ENCODE measurements around the gene NOS2.
"Not testable (repeated sequence)": the region's sequence is repeated elsewhere in the genome, so short reads cannot be mapped to it uniquely, and the experiment has no call there.

NOS2 gene

DNA sequence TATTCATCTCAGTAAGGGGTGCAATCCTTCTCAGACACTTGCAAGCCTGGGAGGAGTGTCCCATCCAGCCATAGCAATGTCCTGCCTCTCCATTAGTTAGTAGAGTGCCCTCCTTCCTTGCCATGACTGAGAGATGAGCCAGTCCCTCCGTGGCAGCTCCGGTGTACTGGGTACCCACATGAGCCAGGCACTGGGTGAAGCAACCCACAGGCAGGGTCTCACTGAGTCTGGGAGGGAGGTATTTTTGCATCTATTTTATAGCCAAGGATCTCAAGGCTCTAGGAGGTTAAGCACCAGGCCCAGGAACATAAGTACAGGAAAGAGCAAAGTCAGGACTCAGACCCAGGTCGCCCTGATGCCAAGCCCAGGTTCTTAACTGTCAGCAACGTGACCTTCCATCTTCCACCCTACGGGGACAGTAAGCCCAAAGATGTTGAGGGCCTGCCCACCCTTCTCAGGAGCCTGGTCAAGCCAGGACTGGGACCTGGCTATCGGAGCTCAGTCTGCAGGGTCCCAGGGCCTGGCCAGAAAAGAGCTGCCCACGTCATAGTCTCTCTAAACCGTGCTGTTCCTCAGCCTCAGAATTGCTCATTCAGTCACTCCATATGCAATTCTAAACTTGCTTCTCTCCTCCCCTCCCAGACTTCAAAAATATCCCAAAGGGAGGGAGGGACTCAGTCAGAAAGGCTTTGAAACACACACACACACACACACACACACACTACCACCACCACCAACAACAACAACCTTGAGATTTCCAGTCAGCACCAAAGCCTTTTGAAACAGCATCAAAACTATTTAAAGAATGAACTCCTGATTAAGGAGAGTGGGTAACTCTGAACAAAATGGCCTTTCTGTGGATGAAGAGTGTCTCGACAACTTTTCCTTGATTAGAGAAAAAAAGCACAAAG, 16.6 kb downstream of the NOS2 start:
- no peak for DNase-seq

DNA sequence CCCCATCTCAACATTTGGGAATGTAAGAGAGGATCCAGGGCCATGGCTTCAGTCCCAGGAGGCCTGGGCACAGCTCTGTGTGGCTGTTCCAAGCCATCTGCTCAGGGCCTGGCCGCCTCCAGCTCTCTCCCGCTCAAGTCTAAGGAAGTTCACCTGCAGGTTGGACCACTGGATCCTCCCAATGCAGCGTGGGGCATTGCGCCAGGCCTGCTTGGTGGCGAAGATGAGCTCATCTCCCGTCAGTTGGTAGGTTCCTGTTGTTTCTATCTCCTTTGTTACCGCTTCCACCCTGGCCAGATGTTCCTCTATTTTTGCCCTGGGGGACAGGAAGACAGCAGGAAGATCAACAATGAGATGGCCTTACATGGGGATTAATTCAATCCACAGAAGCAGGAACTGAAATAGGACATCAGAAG, 17.5 kb downstream of the NOS2 start:
- no peak for DNase-seq

DNA sequence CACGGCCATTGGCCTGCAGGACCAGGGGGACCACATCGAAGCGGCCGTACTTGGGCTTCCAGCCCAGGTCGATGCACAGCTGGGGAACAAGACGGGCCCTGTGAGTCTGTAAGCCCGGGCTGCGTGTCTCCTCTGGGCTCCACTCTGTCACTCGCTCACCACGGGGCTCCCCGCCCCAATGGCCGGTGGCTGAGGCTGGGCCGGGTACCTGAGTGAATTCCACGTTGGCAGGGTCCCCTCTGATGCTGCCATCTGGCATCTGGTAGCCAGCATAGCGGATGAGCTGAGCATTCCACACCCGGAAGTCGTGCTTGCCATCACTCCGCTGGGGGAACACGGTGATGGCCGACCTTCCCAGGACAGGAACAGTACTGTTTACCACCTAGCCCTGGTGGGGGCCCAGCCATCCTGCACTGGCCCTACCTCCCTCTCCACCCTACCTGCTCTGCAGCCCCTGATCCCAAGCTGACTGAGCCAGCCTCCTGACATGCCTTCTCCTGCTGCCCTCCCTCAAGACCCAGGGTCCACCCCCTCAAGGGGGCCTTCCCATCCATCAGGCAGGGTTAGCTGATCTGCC, 19.4 kb downstream of the NOS2 start:
- no peak for DNase-seq

DNA sequence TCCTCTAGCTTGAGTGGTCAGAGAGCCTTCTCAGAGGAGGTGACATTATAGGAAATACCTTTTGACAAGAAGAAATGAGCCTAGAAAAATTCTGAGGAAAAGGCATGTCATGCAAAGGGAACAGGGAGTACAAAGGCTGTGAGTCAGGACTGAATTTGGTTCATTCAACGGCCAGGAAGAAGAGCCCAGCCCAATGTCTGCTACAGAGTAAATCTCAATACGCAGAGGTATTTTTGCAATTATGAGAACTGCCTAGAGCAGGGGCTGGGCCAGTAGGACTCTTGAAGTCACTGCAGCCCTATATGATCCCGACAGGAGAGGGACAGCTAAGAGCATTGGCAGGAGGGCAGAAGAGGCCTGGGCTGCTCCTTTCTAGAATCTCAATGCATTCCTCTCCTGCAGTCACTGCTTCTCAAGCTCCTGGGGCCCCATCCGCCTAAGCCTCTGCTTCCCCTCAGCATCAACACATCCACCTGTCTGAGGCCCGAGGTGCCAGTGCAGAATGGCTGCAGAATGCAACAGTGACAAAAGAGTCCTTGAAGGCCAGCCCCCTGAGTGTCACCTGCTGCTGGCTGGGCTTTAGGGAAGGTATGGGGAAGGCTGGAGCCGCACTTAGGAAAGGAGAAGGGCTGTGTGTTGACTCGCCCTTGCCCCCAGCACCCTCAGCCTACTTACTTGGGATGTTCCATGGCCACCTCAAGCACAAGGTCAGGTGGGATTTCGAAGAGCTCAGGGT, 20.1 kb downstream of the NOS2 start:
- DNase-seq, result no peak

DNA sequence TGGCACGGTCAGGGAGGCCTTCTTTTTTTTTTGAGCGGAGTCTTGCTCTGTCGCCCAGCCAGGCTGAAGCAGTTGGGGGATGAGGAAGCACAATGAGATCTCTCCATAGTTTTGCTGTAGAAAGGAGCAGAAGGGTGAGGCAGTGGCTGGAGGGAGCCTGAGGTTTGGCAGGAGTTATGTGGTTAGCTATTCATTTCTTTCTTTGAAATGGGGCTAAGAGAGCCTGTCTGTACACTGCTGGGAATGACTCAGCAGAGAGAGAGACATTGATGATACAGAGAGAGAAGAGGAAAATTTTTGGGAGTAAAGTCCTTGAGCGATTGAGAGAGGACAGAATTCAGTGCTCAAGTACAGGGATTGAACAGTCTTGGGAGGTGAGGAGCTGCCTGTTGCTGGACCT, 22.1 kb downstream of the NOS2 start:
- no peak for DNase-seq

DNA sequence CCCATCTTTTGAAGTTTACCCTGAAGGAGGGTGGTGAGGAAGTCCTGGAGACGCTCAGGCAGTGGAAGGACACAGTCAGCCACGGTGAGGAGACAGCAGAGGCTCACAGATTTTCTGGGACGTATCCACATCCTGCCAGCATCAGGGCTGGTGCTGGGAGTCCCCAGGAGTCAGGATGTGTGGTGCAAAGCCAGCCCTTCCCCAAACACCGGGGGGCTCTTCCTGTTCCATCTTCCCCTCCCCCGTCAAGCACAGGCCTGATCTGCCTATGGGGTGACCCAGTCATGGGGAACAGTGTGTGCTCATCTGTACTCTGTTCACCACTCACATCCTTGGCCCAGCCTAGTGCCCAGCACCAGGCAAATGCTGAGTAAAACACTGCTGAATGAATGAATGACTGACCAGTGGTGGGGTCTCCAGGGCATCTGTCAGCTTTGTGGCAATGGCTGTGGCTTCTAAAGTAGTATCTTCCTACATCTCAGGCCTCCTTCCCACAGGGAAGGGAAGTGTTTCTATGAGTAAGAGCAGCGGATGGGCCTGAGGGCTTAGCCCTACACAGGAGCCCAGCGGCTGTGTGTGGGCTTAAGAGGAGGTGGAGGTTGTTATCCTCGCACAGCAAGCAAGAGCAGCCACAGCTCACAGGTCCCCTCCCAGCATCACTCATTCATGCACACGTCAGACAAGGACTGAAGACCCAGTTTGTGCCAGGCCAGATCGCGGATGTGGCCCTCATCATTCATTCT, 23.3 kb downstream of the NOS2 start:
- DNase-seq, result no peak

- no peak for DNase-seq
Observed at GRCh38 chr17:27771586-27771985, 28.7 kb downstream of the NOS2 start.

GRCh38 chr17:27770877-27771276, 29.5 kb downstream of the NOS2 start:
- no peak for DNase-seq

DNA sequence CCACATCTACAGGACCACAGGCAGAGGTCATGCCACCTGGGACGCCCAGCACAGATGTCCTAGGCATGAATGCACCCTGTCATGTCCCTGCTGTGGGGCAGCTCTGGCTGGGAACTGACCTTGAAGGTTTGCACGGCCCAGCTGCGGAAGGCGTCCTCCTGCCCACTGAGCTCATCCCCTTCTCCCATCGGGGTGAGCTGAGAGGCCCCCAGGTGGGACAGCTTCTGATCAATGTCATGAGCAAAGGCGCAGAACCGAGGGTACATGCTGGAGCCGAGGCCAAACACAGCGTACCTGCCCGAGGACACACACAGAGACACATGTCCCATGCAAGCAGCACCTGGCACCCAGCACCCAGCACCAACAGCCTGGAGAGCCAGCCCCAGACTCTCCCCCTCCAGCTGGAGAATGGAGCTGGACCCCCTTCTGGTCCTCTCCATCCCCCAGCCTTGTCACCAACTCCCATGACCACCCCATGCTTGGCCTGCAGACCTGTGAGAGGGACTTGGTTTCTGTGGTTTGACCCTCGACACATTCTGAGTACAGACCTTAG, 31.4 kb downstream of the NOS2 start:
- DNase-seq, result no peak

DNA sequence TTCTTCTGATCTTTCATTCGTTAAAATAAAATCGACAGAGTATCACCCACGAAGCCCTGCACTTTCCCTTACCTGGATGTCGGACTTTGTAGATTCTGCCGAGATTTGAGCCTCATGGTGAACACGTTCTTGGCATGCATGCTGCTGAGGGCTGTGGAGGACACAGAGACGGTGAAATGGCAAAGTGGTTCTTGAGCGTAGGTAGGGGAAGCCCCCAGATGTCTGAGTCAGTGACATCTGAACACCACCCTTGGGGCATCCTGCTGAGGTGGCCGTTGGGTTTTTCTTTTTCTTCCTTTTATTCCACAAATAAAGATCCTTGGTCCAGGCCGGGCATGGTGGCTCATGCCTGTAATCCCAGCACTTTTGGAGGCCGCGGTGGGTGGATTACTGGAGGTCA, 33.9 kb downstream of the NOS2 start:
- no peak for DNase-seq

- DNase-seq, result no peak
Observed at GRCh38 chr17:27765353-27765752, 35.0 kb downstream of the NOS2 start.

- no peak for DNase-seq
Observed at GRCh38 chr17:27764589-27764988, 35.7 kb downstream of the NOS2 start.

GRCh38 chr17:27762527-27763305, 37.6 kb downstream of the NOS2 start:
- DNase-seq, result no peak

DNA sequence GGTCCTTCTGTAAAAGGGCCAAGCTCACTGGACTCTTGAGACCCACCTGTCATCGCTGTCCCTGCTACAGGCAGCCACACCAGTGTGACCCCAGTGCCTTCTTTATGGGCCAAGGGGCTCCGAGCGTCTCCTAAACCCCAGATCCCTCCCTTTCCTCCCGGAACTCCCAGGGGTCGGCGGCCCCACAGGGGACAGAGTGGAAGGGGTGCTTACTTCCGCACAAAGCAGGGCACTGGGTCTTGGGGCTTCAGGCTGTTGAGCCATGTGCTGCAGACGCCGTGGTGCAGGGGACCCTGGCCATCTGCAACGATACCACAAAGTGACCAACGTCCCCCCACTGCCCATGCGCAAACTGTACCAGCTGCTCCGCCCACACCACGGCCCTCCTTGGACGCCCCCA, 39.4 kb downstream of the NOS2 start:
- not testable (repeated sequence) for DNase-seq

DNA sequence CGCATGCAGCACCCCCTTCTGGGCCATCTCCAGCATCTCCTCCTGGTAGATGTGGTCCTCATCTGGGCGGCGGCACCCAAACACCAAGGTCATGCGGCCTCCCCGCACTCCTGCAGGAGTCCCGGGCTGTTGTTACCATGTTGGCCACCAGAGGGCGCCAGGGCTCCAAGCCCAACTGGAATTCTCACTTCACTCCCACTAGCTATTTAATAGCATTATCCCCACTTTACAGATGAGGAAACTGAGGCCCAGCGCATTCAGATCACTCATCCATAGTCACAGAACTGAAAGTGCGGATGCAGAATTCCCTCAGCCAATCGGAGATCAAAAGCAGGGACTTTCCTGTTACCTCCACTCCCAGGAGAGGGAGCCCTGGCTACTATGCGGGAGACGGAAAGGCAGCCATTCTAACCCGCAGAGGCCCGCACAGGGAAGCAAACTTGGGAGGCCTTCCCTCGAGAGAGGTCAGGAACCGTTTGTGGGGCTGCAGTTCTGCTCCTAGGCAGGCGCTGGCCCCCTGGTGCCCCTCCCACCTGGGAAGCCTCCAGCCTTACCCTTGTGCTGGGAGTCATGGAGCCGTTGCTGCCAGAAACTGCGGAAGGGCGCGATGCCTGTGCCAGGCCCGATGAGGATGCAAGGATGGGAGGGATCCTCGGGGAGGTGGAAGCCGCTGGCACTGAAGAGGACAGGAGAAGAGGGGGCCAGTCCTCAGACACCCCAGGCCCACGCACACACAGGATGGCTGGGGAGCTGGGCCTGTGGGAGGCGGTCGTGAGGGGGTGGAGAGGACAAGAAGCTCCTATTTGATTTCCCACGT, 40.1 kb downstream of the NOS2 start:
- DNase-seq, result peak; percentile 60

DNA sequence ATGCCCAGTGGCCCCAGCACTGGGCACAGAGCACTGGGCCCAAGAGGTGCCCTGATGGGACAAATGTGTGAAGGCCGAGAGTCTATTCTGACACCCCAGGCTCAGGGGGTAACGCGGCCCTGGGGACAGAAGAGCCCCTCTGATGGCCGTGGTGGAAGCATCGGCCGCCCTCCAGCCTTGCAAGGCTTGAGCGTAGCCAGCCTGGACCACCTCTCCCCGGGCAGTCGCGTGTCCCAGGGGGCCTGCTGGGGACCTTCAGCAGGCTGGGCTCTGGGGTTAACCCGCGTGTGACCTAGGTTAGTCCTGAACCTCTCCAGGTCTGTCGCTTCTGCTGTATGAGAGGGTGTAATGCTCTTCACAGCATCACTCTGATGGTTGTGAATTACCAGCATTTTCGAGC, 40.8 kb downstream of the NOS2 start:
- no peak for DNase-seq

GRCh38 chr17:27756467-27757371, 43.6 kb downstream of the NOS2 start:
- peak; percentile 49 for DNase-seq

GRCh38 chr17:27755706-27756466, 44.4 kb downstream of the NOS2 start:
- DNase-seq, result no peak

DNA sequence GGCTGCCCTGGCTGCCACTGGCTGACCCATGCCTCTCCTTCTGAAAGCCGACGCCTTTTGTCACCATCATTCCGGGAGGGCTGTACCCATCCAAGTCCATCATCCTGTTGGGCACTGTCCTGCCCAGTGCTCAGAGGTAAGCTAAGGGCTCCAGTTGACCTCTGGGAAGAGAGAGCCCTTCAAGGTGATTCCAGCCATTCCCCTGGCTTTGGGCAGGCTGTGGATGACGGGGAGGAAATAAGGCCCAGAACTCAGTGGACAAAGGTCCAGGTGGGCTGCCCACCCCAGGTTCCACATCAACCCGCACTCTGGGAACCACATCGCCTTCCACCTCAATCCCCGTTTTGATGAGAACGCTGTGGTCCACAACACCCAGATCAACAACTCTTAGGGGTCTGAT, 45.8 kb downstream of the NOS2 start:
- DNase-seq, result no peak

Measured in CD4-positive, alpha-beta T cell treated with Interleukin-21 for 1 hour (primary cell).